Measurements from ENCODE around the gene ABCC3. TPM values are rescaled to one million over a fixed set of nuclear protein-coding genes. Genes with fewer than 3 reads are reported as not detected.
"Not testable (repeated sequence)": the region's sequence is repeated elsewhere in the genome, so short reads cannot be mapped to it uniquely, and the experiment has no call there.

The ABCC3 gene
- total RNA-seq, 1 donor from 2014 or later: 5.4 TPM

- DNase-seq (ENCODE audit: low spot score) (no peak), ATAC-seq (no peak)
- intact Hi-C loops (cut with DNase I): no loop called here
These were observed 53.6 kb downstream of the ABCC3 start for GRCh38 chr17:50688245-50688644.

GRCh38 chr17:50689251-50689650 is 54.6 kb downstream of the ABCC3 start:
- intact Hi-C loops (cut with DNase I): no loop called here
- DNase-seq (ENCODE audit: low spot score): no peak
- ATAC-seq: no peak

GRCh38 chr17:50689956-50690886 is 55.5 kb downstream of the ABCC3 start:
- intact Hi-C loops (cut with DNase I): no loop called here
- DNase-seq (ENCODE audit: low spot score): no peak
- ATAC-seq: peak; percentile 55

- DNase-seq (ENCODE audit: low spot score) (no peak), ATAC-seq (no peak)
- intact Hi-C loops (cut with DNase I): no loop called here
These were observed 56.3 kb downstream of the ABCC3 start for GRCh38 chr17:50690887-50691549.

GRCh38 chr17:50691550-50692447 is 57.1 kb downstream of the ABCC3 start:
- ATAC-seq (no peak), DNase-seq (ENCODE audit: low spot score) (no peak)
- intact Hi-C loops (cut with DNase I): no loop called here

- ATAC-seq: no peak
- intact Hi-C loops (cut with DNase I): no loop called here
These were observed 57.9 kb downstream of the ABCC3 start for GRCh38 chr17:50692448-50693035.

GRCh38 chr17:50693036-50693682 is 58.5 kb downstream of the ABCC3 start:
- DNase-seq (ENCODE audit: low spot score) (no peak), ATAC-seq (no peak)
- intact Hi-C loops (cut with DNase I): no loop called here

More at GRCh38 chr17:50692448-50693035, 57.9 kb downstream of the ABCC3 start:
- DNase-seq (ENCODE audit: low spot score): no peak

GRCh38 chr17:50696365-50696879 is 61.7 kb downstream of the ABCC3 start:
- ATAC-seq (no peak), DNase-seq (ENCODE audit: low spot score) (no peak)
- intact Hi-C loops (cut with DNase I): no loop called here

GRCh38 chr17:50697062-50697461 is 62.4 kb downstream of the ABCC3 start:
- no peak for ATAC-seq
- intact Hi-C loops (cut with DNase I): no loop called here
- DNase-seq (ENCODE audit: low spot score): peak; percentile 9

GRCh38 chr17:50697663-50698272 is 63.1 kb downstream of the ABCC3 start:
- no peak for DNase-seq (ENCODE audit: low spot score)
- intact Hi-C loops (cut with DNase I): no loop called here
- ATAC-seq: no peak

- DNase-seq (ENCODE audit: low spot score): peak; percentile 33
- intact Hi-C loops (cut with DNase I): no loop called here
- no peak for ATAC-seq
These were observed 64.7 kb downstream of the ABCC3 start for GRCh38 chr17:50699410-50699809.

- no peak for ATAC-seq
- intact Hi-C loops (cut with DNase I): no loop called here
- DNase-seq (ENCODE audit: low spot score): no peak
These were observed 68.5 kb downstream of the ABCC3 start for GRCh38 chr17:50703162-50703561.

GRCh38 chr17:50707289-50708049 is 72.8 kb downstream of the ABCC3 start, which contains the start of gene ANKRD40:
ANKRD40 (minus strand) TSS chr17:50707914; CDS start chr17:50707654, 260 bp downstream.
- ATAC-seq: peak; percentile 90
- intact Hi-C loops (cut with DNase I): no loop called here
- peak; percentile 92 for DNase-seq (ENCODE audit: low spot score)

- intact Hi-C loops (cut with DNase I): no loop called here
- peak; percentile 41 for ATAC-seq
- peak; percentile 44 for DNase-seq (ENCODE audit: low spot score)
These were observed 73.6 kb downstream of the ABCC3 start for GRCh38 chr17:50708050-50709000.

GRCh38 chr17:50709053-50709452 is 74.4 kb downstream of the ABCC3 start:
- ATAC-seq; intact Hi-C loops (cut with DNase I): not testable (repeated sequence)
- peak; percentile 19 for DNase-seq (ENCODE audit: low spot score)

GRCh38 chr17:50710025-50710424 is 75.3 kb downstream of the ABCC3 start:
- no peak for ATAC-seq
- intact Hi-C loops (cut with DNase I): no loop called here
- no peak for DNase-seq (ENCODE audit: low spot score)
